ENCODE results near the gene ADGRD2. TPM values are rescaled to one million over a fixed set of nuclear protein-coding genes. Genes with fewer than 3 reads are reported as not detected.
A peak's percentile ranks its signal among the peaks of the same experiment; 100 is the strongest.

Gene ADGRD2
- polyA plus RNA-seq, 2 of the 4 experiments (the other 2 are of a cell fraction), result not detected

GRCh38 chr9:124450931-124451661, 845 bp downstream of the ADGRD2 start:
- Histone ChIP-seq H3K27ac (no peak overlapping the region), H3K4me1 (peaks cover 7% of the 10 kb centered on the region; the same call in 2 of the 3 replicates), H3K4me2 (no peak overlapping the region), H3K9me3 (no peaks in the 10 kb centered on the region), H3K4me3 (no peak overlapping the region)
- POLR2A ChIA-PET, result no interaction called here
- FAIRE-seq (no peak), DNase-seq (ENCODE audit: low read depth in 1 of 2, low spot score in 1 of 2) (no peak), ATAC-seq (no peak)
- 91% methylated on average over 15 of the region's 19 CpGs for WGBS (ENCODE audit: missing lambda C conversion rate)
- CTCF ChIA-PET, result interaction anchor here (1.7 kb wide), 1 partner anchor 32 kb away, joined by 8 read pairs; no protein-coding TSS in a partner anchor
- TF ChIP-seq RCOR1 (IDR thresholded peaks at IDR 0.05; ENCODE audit: low read depth, low read length), result no peak
- no peak for TF ChIP-seq POLR2AphosphoS2 (conservative IDR thresholded peaks at IDR 0.05; ENCODE audit: low read length)
- TF ChIP-seq RNF2 (IDR thresholded peaks at IDR 0.05; ENCODE audit: borderline replicate concordance, low read depth), result no peak

DNA sequence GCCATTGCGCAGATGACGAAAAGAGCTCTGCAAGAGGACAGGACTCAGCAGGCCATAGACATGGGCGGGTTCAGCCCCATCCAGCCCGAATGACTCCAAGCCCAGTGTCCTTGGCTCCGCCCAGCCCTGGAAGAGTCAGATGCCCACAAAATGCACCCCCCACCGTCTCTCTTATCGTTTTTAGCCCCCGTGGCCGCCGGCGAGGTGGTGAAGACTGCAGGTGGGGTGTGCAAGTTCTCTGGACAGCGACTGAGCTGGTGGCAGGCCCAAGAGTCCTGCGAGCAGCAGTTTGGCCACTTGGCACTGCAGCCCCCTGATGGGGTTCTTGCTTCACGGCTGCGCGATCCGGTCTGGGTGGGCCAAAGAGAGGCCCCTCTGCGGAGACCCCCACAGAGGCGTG, 2.1 kb downstream of the ADGRD2 start:
- FAIRE-seq, result no peak
- POLR2A ChIA-PET, result no interaction called here
- ATAC-seq, result no peak
- WGBS (ENCODE audit: missing lambda C conversion rate), result 91% methylated on average over 17 of the region's 19 CpGs
- Histone ChIP-seq H3K4me1 (peaks cover 7% of the 10 kb centered on the region; the same call in 2 of the 3 replicates), H3K4me2 (no peak overlapping the region; the same call in 1 of the 3 replicates), H3K4me3 (no peak overlapping the region), H3K27ac (no peak overlapping the region), H3K9me3 (no peaks in the 10 kb centered on the region)
- CTCF ChIA-PET, result interaction anchor here (1.7 to 1.8 kb wide), 2 partner anchors 33 to 36 kb away, joined by 4 to 8 read pairs; partner anchors contain the start of gene PSMB7
- DNase-seq (ENCODE audit: low read depth in 1 of 2, low spot score in 1 of 2), result no peak
- no peak for TF ChIP-seq HEYL (CRISPR knock-in tag; IDR thresholded peaks at IDR 0.05)
- TF ChIP-seq MAFK (IDR thresholded peaks at IDR 0.05; ENCODE audit: partially characterized antibody), result no peak
- TF ChIP-seq KDM1A (IDR thresholded peaks at IDR 0.05; ENCODE audit: low read depth), result no peak
- no peak for TF ChIP-seq FOSB (CRISPR knock-in tag; IDR thresholded peaks at IDR 0.05)
- no peak for TF ChIP-seq ZSCAN20 (CRISPR knock-in tag; IDR thresholded peaks at IDR 0.05)
- TF ChIP-seq EHF (CRISPR knock-in tag; IDR thresholded peaks at IDR 0.05), result no peak
- TF ChIP-seq GATA3 (IDR thresholded peaks at IDR 0.05; ENCODE audit: borderline replicate concordance), result no peak

- Histone ChIP-seq H3K9me3 (no peaks in the 10 kb centered on the region), H3K4me1 (peaks cover 7% of the 10 kb centered on the region; the same call in 2 of the 3 replicates), H3K27ac (peak overlapping the region; percentile 79 to 84), H3K4me3 (peak overlapping the region; percentile 61), H3K4me2 (peak overlapping the region; percentile 84)
- ChIA-PET CTCF (interaction anchor here (0.7 to 1.8 kb wide), 8 partner anchors 9 to 61 kb away, joined by 3 to 8 read pairs (median 4); partner anchors contain the start of gene PSMB7), POLR2A (no interaction called here)
- DNase-seq (ENCODE audit: low read depth in 1 of 2, low spot score in 1 of 2), result peak in 1 of 2 experiments; percentile 61
- no peak; a peak in 3 of 6 replicates for ATAC-seq
- no peak for FAIRE-seq
- WGBS (ENCODE audit: missing lambda C conversion rate), result 96% methylated on average over 25 of the region's 85 CpGs
- TF ChIP-seq PBX3 (IDR thresholded peaks at IDR 0.05) (no peak), HDAC2 (IDR thresholded peaks at IDR 0.05) (no peak), TFCP2L1 (CRISPR knock-in tag; IDR thresholded peaks at IDR 0.05) (no peak), E2F6 (IDR thresholded peaks at IDR 0.05; ENCODE audit: borderline replicate concordance, low read depth) (no peak), MAFK (IDR thresholded peaks at IDR 0.05; ENCODE audit: partially characterized antibody) (no peak), POLR2A (IDR thresholded peaks at IDR 0.05; ENCODE audit: low read length) (peak; percentile 43; the same call in 1 of the 2 replicates), KDM5A (IDR thresholded peaks at IDR 0.05) (no peak), JUNB (IDR thresholded peaks at IDR 0.05) (no peak), BHLHE40 (IDR thresholded peaks at IDR 0.05; ENCODE audit: low read depth, low read length) (no peak), RARB (CRISPR knock-in tag; IDR thresholded peaks at IDR 0.05) (no peak), RFX5 (IDR thresholded peaks at IDR 0.05) (no peak), ATOH8 (CRISPR knock-in tag; IDR thresholded peaks at IDR 0.05; ENCODE audit: low read depth) (no peak), FOSL2 (IDR thresholded peaks at IDR 0.05) (no peak), FOSL2 (CRISPR knock-in tag; IDR thresholded peaks at IDR 0.05) (no peak), HOXB13 (CRISPR knock-in tag; IDR thresholded peaks at IDR 0.05; ENCODE audit: low read depth) (0 out of 2 replicates have a peak, but pooled peaks have one; percentile 26)
- TF ChIP-seq, protein P1, sequence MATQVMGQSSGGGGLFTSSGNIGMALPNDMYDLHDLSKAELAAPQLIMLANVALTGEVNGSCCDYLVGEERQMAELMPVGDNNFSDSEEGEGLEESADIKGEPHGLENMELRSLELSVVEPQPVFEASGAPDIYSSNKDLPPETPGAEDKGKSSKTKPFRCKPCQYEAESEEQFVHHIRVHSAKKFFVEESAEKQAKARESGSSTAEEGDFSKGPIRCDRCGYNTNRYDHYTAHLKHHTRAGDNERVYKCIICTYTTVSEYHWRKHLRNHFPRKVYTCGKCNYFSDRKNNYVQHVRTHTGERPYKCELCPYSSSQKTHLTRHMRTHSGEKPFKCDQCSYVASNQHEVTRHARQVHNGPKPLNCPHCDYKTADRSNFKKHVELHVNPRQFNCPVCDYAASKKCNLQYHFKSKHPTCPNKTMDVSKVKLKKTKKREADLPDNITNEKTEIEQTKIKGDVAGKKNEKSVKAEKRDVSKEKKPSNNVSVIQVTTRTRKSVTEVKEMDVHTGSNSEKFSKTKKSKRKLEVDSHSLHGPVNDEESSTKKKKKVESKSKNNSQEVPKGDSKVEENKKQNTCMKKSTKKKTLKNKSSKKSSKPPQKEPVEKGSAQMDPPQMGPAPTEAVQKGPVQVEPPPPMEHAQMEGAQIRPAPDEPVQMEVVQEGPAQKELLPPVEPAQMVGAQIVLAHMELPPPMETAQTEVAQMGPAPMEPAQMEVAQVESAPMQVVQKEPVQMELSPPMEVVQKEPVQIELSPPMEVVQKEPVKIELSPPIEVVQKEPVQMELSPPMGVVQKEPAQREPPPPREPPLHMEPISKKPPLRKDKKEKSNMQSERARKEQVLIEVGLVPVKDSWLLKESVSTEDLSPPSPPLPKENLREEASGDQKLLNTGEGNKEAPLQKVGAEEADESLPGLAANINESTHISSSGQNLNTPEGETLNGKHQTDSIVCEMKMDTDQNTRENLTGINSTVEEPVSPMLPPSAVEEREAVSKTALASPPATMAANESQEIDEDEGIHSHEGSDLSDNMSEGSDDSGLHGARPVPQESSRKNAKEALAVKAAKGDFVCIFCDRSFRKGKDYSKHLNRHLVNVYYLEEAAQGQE (IDR thresholded peaks at IDR 0.05), result no peak
- TF ChIP-seq, protein P2, sequence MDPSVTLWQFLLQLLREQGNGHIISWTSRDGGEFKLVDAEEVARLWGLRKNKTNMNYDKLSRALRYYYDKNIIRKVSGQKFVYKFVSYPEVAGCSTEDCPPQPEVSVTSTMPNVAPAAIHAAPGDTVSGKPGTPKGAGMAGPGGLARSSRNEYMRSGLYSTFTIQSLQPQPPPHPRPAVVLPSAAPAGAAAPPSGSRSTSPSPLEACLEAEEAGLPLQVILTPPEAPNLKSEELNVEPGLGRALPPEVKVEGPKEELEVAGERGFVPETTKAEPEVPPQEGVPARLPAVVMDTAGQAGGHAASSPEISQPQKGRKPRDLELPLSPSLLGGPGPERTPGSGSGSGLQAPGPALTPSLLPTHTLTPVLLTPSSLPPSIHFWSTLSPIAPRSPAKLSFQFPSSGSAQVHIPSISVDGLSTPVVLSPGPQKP (IDR thresholded peaks at IDR 0.05; ENCODE audit: low read depth, low read length), result no peak
Measured at GRCh38 chr9:124452841-124453585, 2.8 kb downstream of the ADGRD2 start.
